ENCODE data around the gene SPOPL. TPM values are rescaled to one million over a fixed set of nuclear protein-coding genes. Genes with fewer than 3 reads are reported as not detected.

SPOPL gene
- total and polyA plus RNA-seq, 9 of the 15 experiments (the other 6 are each of a cell fraction or from before 2014, with no cell fraction given): 0.53 to 6.1 (median 4.1) TPM

- TF ChIP-seq E2F5 (CRISPR knock-in tag; IDR thresholded peaks at IDR 0.05): no peak
- no peak for TF ChIP-seq HNRNPUL1 (IDR thresholded peaks at IDR 0.05; ENCODE audit: low read length)
- TF ChIP-seq SLC30A9 (CRISPR knock-in tag; IDR thresholded peaks at IDR 0.05): no peak
- no peak for TF ChIP-seq ELK3 (CRISPR knock-in tag; IDR thresholded peaks at IDR 0.05)
- TF ChIP-seq DPF2 (IDR thresholded peaks at IDR 0.05): no peak; the same call in 1 of the 2 replicates
- TF ChIP-seq STAT5A (IDR thresholded peaks at IDR 0.05; ENCODE audit: borderline replicate concordance, low read length): no peak
- TF ChIP-seq CEBPZ (IDR thresholded peaks at IDR 0.05; ENCODE audit: borderline replicate concordance, low read depth, low read length): no peak
- TF ChIP-seq DMBX1 (CRISPR knock-in tag; IDR thresholded peaks at IDR 0.05; ENCODE audit: borderline replicate concordance): no peak
- TF ChIP-seq SREBF2 (CRISPR knock-in tag; IDR thresholded peaks at IDR 0.05): no peak
- TF ChIP-seq ZNF165 (CRISPR knock-in tag; IDR thresholded peaks at IDR 0.05; ENCODE audit: borderline replicate concordance): no peak
- no peak for TF ChIP-seq ZSCAN29 (IDR thresholded peaks at IDR 0.05)
- TF ChIP-seq CXXC5 (CRISPR knock-in tag; IDR thresholded peaks at IDR 0.05): peak; percentile 58
- no peak for TF ChIP-seq ZNF668 (CRISPR knock-in tag; IDR thresholded peaks at IDR 0.05)
- no peak for TF ChIP-seq NFYB (IDR thresholded peaks at IDR 0.05; ENCODE audit: extremely low read depth, insufficient read length)
- TF ChIP-seq ZNF282 (CRISPR knock-in tag; IDR thresholded peaks at IDR 0.05): no peak
- TF ChIP-seq RBFOX2 (IDR thresholded peaks at IDR 0.05; ENCODE audit: low read depth, low read length): peak; percentile 91
- no peak for TF ChIP-seq ZNF41 (CRISPR knock-in tag; conservative IDR thresholded peaks at IDR 0.05)
- no peak for TF ChIP-seq ZNF584 (CRISPR knock-in tag; IDR thresholded peaks at IDR 0.05; ENCODE audit: low read depth)
- TF ChIP-seq CEBPB (tag; IDR thresholded peaks at IDR 0.05): no peak
- TF ChIP-seq MTF1 (CRISPR knock-in tag; IDR thresholded peaks at IDR 0.05; ENCODE audit: borderline replicate concordance): no peak
- no peak for TF ChIP-seq KLF6 (CRISPR knock-in tag; IDR thresholded peaks at IDR 0.05; ENCODE audit: borderline replicate concordance)
- TF ChIP-seq IRF9 (tag; IDR thresholded peaks at IDR 0.05): no peak
- no peak for TF ChIP-seq ZNF324 (CRISPR knock-in tag; IDR thresholded peaks at IDR 0.05)
- TF ChIP-seq ETV1 (tag; conservative IDR thresholded peaks at IDR 0.05; ENCODE audit: low read depth): peak; percentile 45
These were observed at the start of gene SPOPL (continued) for GRCh38 chr2:138501425-138502254.
